Measurements from ENCODE around the gene SYNRG. TPM values are rescaled to one million over a fixed set of nuclear protein-coding genes. Genes with fewer than 3 reads are reported as not detected.

The SYNRG gene
- total and polyA plus RNA-seq, 4 donors = 6.5 to 20.5 (median 15.9) TPM

GRCh38 chr17:37532756-37533155 is 76.5 kb downstream of the SYNRG start:
- H3K9me3 ChIP-seq (ENCODE audit: control insufficient read depth in 4 of 4, low read length in 3 of 4) = no peaks in the 10 kb centered on the region
- 91% methylated on average over 3 of the region's 3 CpGs for WGBS
- no peak overlapping the region for H3K27ac ChIP-seq (ENCODE audit: low read depth in 1 of 2, low read length in 2 of 2)

DNA sequence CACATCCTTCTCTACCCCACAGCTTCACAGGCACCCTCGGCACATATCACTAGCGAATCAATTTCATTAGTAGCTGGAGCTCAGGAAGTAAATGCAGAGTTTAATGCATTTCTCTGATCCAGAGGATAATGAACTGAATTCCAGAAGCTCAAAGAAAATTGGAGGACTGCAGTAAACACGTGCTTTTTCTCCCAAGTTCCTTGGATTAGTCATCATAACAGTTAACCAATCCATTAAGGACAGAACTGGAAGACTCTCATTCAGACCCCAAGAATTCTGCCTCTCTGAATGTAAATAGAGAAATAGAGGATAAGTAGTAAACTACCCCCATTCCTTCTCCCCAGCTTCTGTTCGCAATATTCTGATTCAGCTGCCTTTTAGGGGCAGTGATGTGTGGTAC is 78.8 kb downstream of the SYNRG start:
- no peak overlapping the region for H3K27ac ChIP-seq (ENCODE audit: low read depth in 1 of 2, low read length in 2 of 2)
- H3K36me3 ChIP-seq (ENCODE audit: control insufficient read depth in 4 of 4, insufficient read depth in 3 of 4, low read depth in 1 of 4, low read length in 3 of 4) = peaks cover 9 to 50% (median 40%) of the 10 kb centered on the region in 4 donors
- no peak overlapping the region for H3K4me3 ChIP-seq (ENCODE audit: low read depth in 1 of 3, low read length in 3 of 3)
- no peaks in the 10 kb centered on the region for H3K27me3 ChIP-seq (ENCODE audit: control insufficient read depth in 4 of 4, insufficient read depth in 4 of 4, low read length in 3 of 4)
- no peaks in the 10 kb centered on the region for H3K9me3 ChIP-seq (ENCODE audit: control insufficient read depth in 4 of 4, low read length in 3 of 4)
- H3K4me1 ChIP-seq (ENCODE audit: control insufficient read depth in 4 of 4, insufficient read depth in 4 of 4, low read length in 3 of 4) = no peaks in the 10 kb centered on the region
- TF ChIP-seq YY1 (IDR thresholded peaks at IDR 0.05) = no peak
- no peak for TF ChIP-seq JUND (IDR thresholded peaks at IDR 0.05)
- TF ChIP-seq TAF1 (conservative IDR thresholded peaks at IDR 0.05) = no peak
- no peak overlapping the region for H3K9ac ChIP-seq (ENCODE audit: low read depth in 1 of 2, low read length in 2 of 2)
- DNase-seq (ENCODE audit: low spot score) = no peak
- 91% methylated on average over 4 of the region's 4 CpGs for WGBS

More at GRCh38 chr17:37532756-37533155, 76.5 kb downstream of the SYNRG start:
- no peaks in the 10 kb centered on the region for H3K4me1 ChIP-seq (ENCODE audit: control insufficient read depth in 4 of 4, insufficient read depth in 4 of 4, low read length in 3 of 4)
- H3K36me3 ChIP-seq (ENCODE audit: control insufficient read depth in 4 of 4, insufficient read depth in 3 of 4, low read depth in 1 of 4, low read length in 3 of 4) = peaks cover 15 to 66% (median 58%) of the 10 kb centered on the region in 4 donors
- no peak overlapping the region for H3K9ac ChIP-seq (ENCODE audit: low read depth in 1 of 2, low read length in 2 of 2)
- H3K27me3 ChIP-seq (ENCODE audit: control insufficient read depth in 4 of 4, insufficient read depth in 4 of 4, low read length in 3 of 4) = no peaks in the 10 kb centered on the region
- no peak for DNase-seq (ENCODE audit: low spot score)
- no peak for TF ChIP-seq EGR1 (IDR thresholded peaks at IDR 0.05; ENCODE audit: low read depth in 2 of 2)
- no peak for TF ChIP-seq HNF4A (conservative IDR thresholded peaks at IDR 0.05)
- H3K4me3 ChIP-seq (ENCODE audit: low read depth in 1 of 3, low read length in 3 of 3) = no peak overlapping the region

- no peak for TF ChIP-seq HNF4A (conservative IDR thresholded peaks at IDR 0.05)
- TF ChIP-seq FOXA2 (IDR thresholded peaks at IDR 0.05) = no peak
- TF ChIP-seq CTCF (IDR thresholded peaks at IDR 0.05; ENCODE audit: low read depth, low read length, missing input control) = peak; percentile 53
- TF ChIP-seq RXRA (IDR thresholded peaks at IDR 0.05) = no peak
- TF ChIP-seq, protein P1, sequence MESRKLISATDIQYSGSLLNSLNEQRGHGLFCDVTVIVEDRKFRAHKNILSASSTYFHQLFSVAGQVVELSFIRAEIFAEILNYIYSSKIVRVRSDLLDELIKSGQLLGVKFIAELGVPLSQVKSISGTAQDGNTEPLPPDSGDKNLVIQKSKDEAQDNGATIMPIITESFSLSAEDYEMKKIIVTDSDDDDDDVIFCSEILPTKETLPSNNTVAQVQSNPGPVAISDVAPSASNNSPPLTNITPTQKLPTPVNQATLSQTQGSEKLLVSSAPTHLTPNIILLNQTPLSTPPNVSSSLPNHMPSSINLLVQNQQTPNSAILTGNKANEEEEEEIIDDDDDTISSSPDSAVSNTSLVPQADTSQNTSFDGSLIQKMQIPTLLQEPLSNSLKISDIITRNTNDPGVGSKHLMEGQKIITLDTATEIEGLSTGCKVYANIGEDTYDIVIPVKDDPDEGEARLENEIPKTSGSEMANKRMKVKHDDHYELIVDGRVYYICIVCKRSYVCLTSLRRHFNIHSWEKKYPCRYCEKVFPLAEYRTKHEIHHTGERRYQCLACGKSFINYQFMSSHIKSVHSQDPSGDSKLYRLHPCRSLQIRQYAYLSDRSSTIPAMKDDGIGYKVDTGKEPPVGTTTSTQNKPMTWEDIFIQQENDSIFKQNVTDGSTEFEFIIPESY (IDR thresholded peaks at IDR 0.05) = no peak
- no peak for TF ChIP-seq YY1 (IDR thresholded peaks at IDR 0.05)
- TF ChIP-seq EGR1 (IDR thresholded peaks at IDR 0.05; ENCODE audit: low read depth in 2 of 2) = no peak
- TF ChIP-seq RAD21 (IDR thresholded peaks at IDR 0.05) = peak; percentile 78 to 85
- TF ChIP-seq TAF1 (conservative IDR thresholded peaks at IDR 0.05) = no peak
- TF ChIP-seq, protein P2, sequence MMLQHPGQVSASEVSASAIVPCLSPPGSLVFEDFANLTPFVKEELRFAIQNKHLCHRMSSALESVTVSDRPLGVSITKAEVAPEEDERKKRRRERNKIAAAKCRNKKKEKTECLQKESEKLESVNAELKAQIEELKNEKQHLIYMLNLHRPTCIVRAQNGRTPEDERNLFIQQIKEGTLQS (IDR thresholded peaks at IDR 0.05) = no peak
- TF ChIP-seq GABPA (IDR thresholded peaks at IDR 0.05 in 1 of 2, conservative IDR thresholded peaks at IDR 0.05 in 1 of 2) = no peak
- TF ChIP-seq HNF4G (IDR thresholded peaks at IDR 0.05) = no peak
- TF ChIP-seq, protein P3, sequence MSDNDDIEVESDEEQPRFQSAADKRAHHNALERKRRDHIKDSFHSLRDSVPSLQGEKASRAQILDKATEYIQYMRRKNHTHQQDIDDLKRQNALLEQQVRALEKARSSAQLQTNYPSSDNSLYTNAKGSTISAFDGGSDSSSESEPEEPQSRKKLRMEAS (IDR thresholded peaks at IDR 0.05) = no peak
- no peak for TF ChIP-seq FOXA1 (IDR thresholded peaks at IDR 0.05)
- 73% methylated on average over 5 of the region's 5 CpGs for WGBS
- Histone ChIP-seq H3K36me3 (ENCODE audit: control insufficient read depth in 4 of 4, insufficient read depth in 3 of 4, low read depth in 1 of 4, low read length in 3 of 4) (peaks cover 11 to 54% (median 41%) of the 10 kb centered on the region in 4 donors), H3K4me3 (ENCODE audit: low read depth in 1 of 3, low read length in 3 of 3) (no peak overlapping the region), H3K4me1 (ENCODE audit: control insufficient read depth in 4 of 4, insufficient read depth in 4 of 4, low read length in 3 of 4) (no peaks in the 10 kb centered on the region), H3K9me3 (ENCODE audit: control insufficient read depth in 4 of 4, low read length in 3 of 4) (no peaks in the 10 kb centered on the region), H3K9ac (ENCODE audit: low read depth in 1 of 2, low read length in 2 of 2) (no peak overlapping the region), H3K27ac (ENCODE audit: low read depth in 1 of 2, low read length in 2 of 2) (no peak overlapping the region), H3K27me3 (ENCODE audit: control insufficient read depth in 4 of 4, insufficient read depth in 4 of 4, low read length in 3 of 4) (no peaks in the 10 kb centered on the region)
- no peak for DNase-seq (ENCODE audit: low spot score)
These were observed 81.9 kb downstream of the SYNRG start for GRCh38 chr17:37527249-37527851.

Data from liver (tissue), 9 donors.